Left ventricle myocardium inferior (tissue), 1 donor: ENCODE measurements around the gene PEA15. TPM values are rescaled to one million over a fixed set of nuclear protein-coding genes. Genes with fewer than 3 reads are reported as not detected.

Experiments
- DNase-seq: peaks from one replicate; pipeline ENCODE4 v3.0.0-alpha.2; 2020
- H3K27ac ChIP-seq: fragments of 200-600 bp; replicated peaks from 2 replicates; pipeline ENCODE4 v1.8.0; 2021
- H3K27me3 ChIP-seq: fragments of 200-600 bp; 2 replicates; pipeline ENCODE4 v1.8.0; 2021; ENCODE audit warnings: low read depth
- H3K36me3 ChIP-seq: fragments of 200-600 bp; 2 replicates; pipeline ENCODE4 v1.8.0; 2021
- H3K4me1 ChIP-seq: fragments of 200-600 bp; 2 replicates; pipeline ENCODE4 v1.8.0; 2021
- H3K4me3 ChIP-seq: fragments of 200-600 bp; 2 replicates; pipeline ENCODE4 v1.8.0; 2021; ENCODE audit warnings: mild to moderate bottlenecking, moderate library complexity
- H3K9me3 ChIP-seq: fragments of 200-600 bp; replicated peaks from 2 replicates; pipeline ENCODE4 v1.8.0; 2021
- CTCF ChIP-seq: fragments of 200-600 bp; IDR thresholded peaks from 2 replicates; pipeline ENCODE4 v1.8.0; 2021; ENCODE audit warnings: antibody characterized with exemption, mild to moderate bottlenecking, borderline replicate concordance
- intact Hi-C: fragments of 100-400 bp; cut with micrococcal nuclease; formaldehyde crosslinking; loops from one replicate; pipeline ENCODE4 v1.11.0; 2022
- total RNA-seq: library from RNA; stranded (reverse); fragmentation: NEBNext Ultra II Directional; extraction: Animal tissue kit (Norgen Biotek cat#: 25700); gene quantifications from one replicate; pipeline ENCODE4 v1.2.1, GENCODE V29; 2021
- donor health status: DM: no; HTN: yes; CAD: no; lungs with severe emphysema.

PEA15 gene
- total RNA-seq, 1 donor from 2014 or later = 280 TPM

GRCh38 chr1:160222546-160222945 lies 17.4 kb downstream of the PEA15 start:
- H3K9me3 ChIP-seq = no peaks in the 10 kb centered on the region
- DNase-seq = no peak
- no peak overlapping the region for H3K27ac ChIP-seq
- peaks cover 90% of the 10 kb centered on the region for H3K36me3 ChIP-seq
- TF ChIP-seq CTCF = no peak
- H3K27me3 ChIP-seq = no peaks in the 10 kb centered on the region
- H3K4me3 ChIP-seq = no peak overlapping the region
- intact Hi-C loops = no loop called here
- H3K4me1 ChIP-seq = peaks cover 53% of the 10 kb centered on the region

- TF ChIP-seq CTCF = no peak
- DNase-seq = no peak
- no peaks in the 10 kb centered on the region for H3K9me3 ChIP-seq
- peaks cover 96% of the 10 kb centered on the region for H3K36me3 ChIP-seq
- H3K27ac ChIP-seq = no peak overlapping the region
- H3K4me3 ChIP-seq = no peak overlapping the region
- intact Hi-C loops = no loop called here
- no peaks in the 10 kb centered on the region for H3K27me3 ChIP-seq
- H3K4me1 ChIP-seq = peaks cover 33% of the 10 kb centered on the region
Measured at GRCh38 chr1:160224606-160225005, 19.4 kb downstream of the PEA15 start.

GRCh38 chr1:160225345-160225744 lies 20.2 kb downstream of the PEA15 start:
- DNase-seq = no peak
- Histone ChIP-seq H3K27me3 (no peaks in the 10 kb centered on the region), H3K36me3 (peaks cover 99% of the 10 kb centered on the region), H3K27ac (no peak overlapping the region), H3K4me1 (peaks cover 25% of the 10 kb centered on the region), H3K9me3 (no peaks in the 10 kb centered on the region), H3K4me3 (no peak overlapping the region)
- TF ChIP-seq CTCF = no peak
- intact Hi-C loops = no loop called here

GRCh38 chr1:160226623-160227022 lies 21.4 kb downstream of the PEA15 start:
- Histone ChIP-seq H3K4me1 (peaks cover 17% of the 10 kb centered on the region), H3K9me3 (no peaks in the 10 kb centered on the region), H3K4me3 (no peak overlapping the region), H3K36me3 (peaks cover 99% of the 10 kb centered on the region), H3K27ac (peak overlapping the region; percentile 9), H3K27me3 (no peaks in the 10 kb centered on the region)
- no peak for TF ChIP-seq CTCF
- intact Hi-C loops = no loop called here
- no peak for DNase-seq

- H3K27me3 ChIP-seq = no peaks in the 10 kb centered on the region
- H3K27ac ChIP-seq = no peak overlapping the region
- intact Hi-C loops = no loop called here
Measured at GRCh38 chr1:160227034-160227433, 21.9 kb downstream of the PEA15 start.

More at GRCh38 chr1:160227034-160227433, 21.9 kb downstream of the PEA15 start:
- H3K36me3 ChIP-seq = peaks cover 99% of the 10 kb centered on the region
- peaks cover 17% of the 10 kb centered on the region for H3K4me1 ChIP-seq
- no peak overlapping the region for H3K4me3 ChIP-seq
- no peak for DNase-seq
- H3K9me3 ChIP-seq = no peaks in the 10 kb centered on the region
- TF ChIP-seq CTCF = no peak
